Panc1 (cell line): ENCODE measurements around the gene LPP.

Source experiments
- CTCF ChIP-seq: fragments of 450-650 bp; IDR thresholded peaks from 2 replicates; pipeline ENCODE4 v1.5.1; 2017; ENCODE audit warnings: mild to moderate bottlenecking
- POLR2AphosphoS5 ChIP-seq: IDR thresholded peaks from 2 replicates; pipeline ENCODE4 v1.6.1; 2012; ENCODE audit warnings: mild to moderate bottlenecking, low read depth, low read length, moderate library complexity
- REST ChIP-seq, 2 experiments: IDR thresholded peaks; 2 replicates each; pipeline ENCODE4 v1.6.1; 2011 to 2012; ENCODE audit warnings: low read depth in 2 of 2, control low read depth in 1 of 2, low read length in 1 of 2, mild to moderate bottlenecking in 1 of 2, moderate library complexity in 1 of 2; ENCODE audit not compliant: insufficient read depth in 1 of 2
- SIN3A ChIP-seq: IDR thresholded peaks from 2 replicates; pipeline ENCODE4 v1.6.1; 2012; ENCODE audit warnings: low read depth, mild to moderate bottlenecking, low read length, moderate library complexity, borderline replicate concordance; ENCODE audit not compliant: insufficient read depth

GRCh38 chr3:188309437-188310269 lies 155.7 kb downstream of the LPP start:
- no peak for TF ChIP-seq CTCF
- no peak for TF ChIP-seq POLR2AphosphoS5
- TF ChIP-seq SIN3A = no peak
- TF ChIP-seq REST (IDR thresholded peaks at IDR 0.05; ENCODE audit: insufficient read depth in 1 of 2, low read depth in 2 of 2, low read length in 1 of 2) = no peak
